Esophagus muscularis mucosa (tissue), 4 donors: ENCODE data around the gene GCDH. TPM values are rescaled to one million over a fixed set of nuclear protein-coding genes. Genes with fewer than 3 reads are reported as not detected.

Experiments
- DNase-seq: peaks from one replicate; pipeline ENCODE4 v3.0.0-alpha.2; 2017; ENCODE audit errors: extremely low spot score
- H3K27ac ChIP-seq, 4 donors: fragments of 200-600 bp; sonication (generic); replicated peaks in 1 of 4; 1 replicate in 3 of 4; 2 replicates in 1 of 4; pipeline ENCODE4 v1.5.1; 2016 to 2019; ENCODE audit warnings: mild to moderate bottlenecking in 1 of 4
- H3K27me3 ChIP-seq, 4 donors: fragments of 200-600 bp; sonication (generic); one replicate each; pipeline versions ENCODE4 v1.5.1 to v1.6.0; 2016 to 2019
- H3K36me3 ChIP-seq, 4 donors: fragments of 200-600 bp; sonication (generic); one replicate each; pipeline ENCODE4 v1.5.1; 2016 to 2019
- H3K4me1 ChIP-seq, 4 donors: fragments of 200-600 bp; sonication (generic); one replicate each; pipeline ENCODE4 v1.5.1; 2016 to 2019
- H3K4me3 ChIP-seq, 4 donors: fragments of 200-600 bp; sonication (generic); 1 replicate in 2 of 4; 2 replicates in 2 of 4; pipeline ENCODE4 v1.5.1; 2016 to 2019; ENCODE audit warnings: mild to moderate bottlenecking in 4 of 4, moderate library complexity in 1 of 4
- H3K9me3 ChIP-seq, 4 donors: fragments of 200-600 bp; sonication (generic); 1 replicate in 3 of 4; 2 replicates in 1 of 4; pipeline ENCODE4 v1.5.1; 2016 to 2019
- EP300 ChIP-seq: sonication (generic); formaldehyde crosslinking; IDR thresholded peaks from one replicate; pipeline ENCODE4 v1.6.1; 2017; ENCODE audit warnings: antibody characterized with exemption
- POLR2A ChIP-seq: fragments of 450-650 bp; IDR thresholded peaks from one replicate; pipeline ENCODE4 v1.6.1; 2017; ENCODE audit warnings: antibody characterized with exemption, moderate library complexity, mild to moderate bottlenecking, low read depth
- POLR2AphosphoS5 ChIP-seq, 2 donors: sonication (generic); formaldehyde crosslinking; IDR thresholded peaks; one replicate each; pipeline ENCODE4 v1.6.1; 2017; ENCODE audit warnings: antibody characterized with exemption in 2 of 2
- WGBS: methylation state at CpG from one replicate; pipeline ENCODE4 v1.1.5; 2018; 5-methylcytosine and 5-hydroxymethylcytosine counted together
- intact Hi-C: fragments of 100-400 bp; cut with DNase I; formaldehyde crosslinking; loops from one replicate; pipeline ENCODE4 v1.15.1; 2023
- total RNA-seq, 4 donors: library from RNA; depleted of rRNA; stranded (reverse); fragments of >200 nt; gene quantifications; one replicate each; pipeline versions ENCODE4 v1.1.0 to v1.2.1, GENCODE V29; 2016
- TF ChIP-seq, protein P1 (sequence below), 3 experiments: fragments of 200-600 bp in 2 of 3; fragments of 450-650 bp in 1 of 3; sonication (generic) in 2 of 3; IDR thresholded peaks; one replicate each; pipeline ENCODE4 v1.5.1; 2017 to 2019; ENCODE audit warnings: antibody characterized with exemption in 3 of 3, mild to moderate bottlenecking in 2 of 3, moderate library complexity in 1 of 3

Gene GCDH
- total RNA-seq, 4 donors from 2014 or later = 36.1 to 63.6 (median 52.9) TPM

DNA sequence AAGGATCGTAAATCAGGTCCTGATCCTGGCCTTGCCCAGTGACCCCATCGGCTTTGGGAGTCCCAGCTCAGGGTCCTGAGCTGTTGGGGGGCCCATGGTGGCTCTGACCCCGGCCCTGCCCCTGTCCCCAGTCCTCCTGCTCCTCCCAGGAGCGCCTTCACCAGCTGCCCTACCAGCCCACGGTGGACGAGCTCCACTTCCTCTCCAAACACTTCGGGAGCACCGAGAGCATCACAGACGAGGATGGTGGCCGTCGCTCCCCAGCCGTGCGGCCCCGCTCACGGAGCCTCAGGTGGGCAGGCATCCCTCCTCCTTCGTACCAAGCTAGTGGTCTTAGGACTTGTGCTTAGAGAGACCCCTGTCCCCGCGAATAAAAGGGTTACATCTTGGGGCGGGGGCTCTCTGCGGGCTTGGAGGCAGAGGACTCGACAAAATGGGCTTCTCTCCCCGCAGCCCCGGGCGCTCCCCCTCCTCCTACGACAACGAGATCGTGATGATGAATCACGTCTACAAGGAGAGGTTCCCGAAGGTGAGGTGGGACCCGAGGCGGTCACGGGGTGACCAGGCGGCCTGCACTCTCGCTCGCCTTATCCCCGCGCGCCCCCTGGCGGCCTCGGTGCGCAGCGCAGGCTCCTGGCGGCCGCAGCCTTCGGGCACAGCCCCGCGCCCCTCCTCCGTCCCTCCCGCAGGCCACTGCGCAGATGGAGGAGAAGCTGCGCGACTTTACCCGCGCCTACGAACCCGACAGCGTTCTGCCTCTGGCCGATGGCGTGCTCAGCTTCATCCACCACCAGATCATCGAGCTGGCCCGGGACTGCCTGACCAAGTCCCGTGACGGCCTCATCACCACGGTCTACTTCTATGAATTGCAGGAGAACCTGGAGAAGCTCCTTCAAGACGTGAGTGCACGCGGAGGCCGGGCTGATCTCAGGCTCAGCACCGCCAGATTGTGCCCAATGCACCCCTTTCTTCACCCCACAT lies 43.5 kb upstream of the GCDH start:
- no peaks in the 10 kb centered on the region for H3K36me3 ChIP-seq
- peaks cover 0 to 47% (median 9%) of the 10 kb centered on the region in 4 donors for H3K27me3 ChIP-seq
- no peaks in the 10 kb centered on the region for H3K9me3 ChIP-seq
- 10% methylated on average over 54 of the region's 69 CpGs for WGBS
- peaks cover 8 to 12% (median 11%) of the 10 kb centered on the region in 4 donors for H3K4me1 ChIP-seq
- TF ChIP-seq POLR2AphosphoS5 (IDR thresholded peaks at IDR 0.05) (peak in 1 of 2 donors; percentile 81), POLR2A (no peak), EP300 (no peak)
- TF ChIP-seq, protein P1, sequence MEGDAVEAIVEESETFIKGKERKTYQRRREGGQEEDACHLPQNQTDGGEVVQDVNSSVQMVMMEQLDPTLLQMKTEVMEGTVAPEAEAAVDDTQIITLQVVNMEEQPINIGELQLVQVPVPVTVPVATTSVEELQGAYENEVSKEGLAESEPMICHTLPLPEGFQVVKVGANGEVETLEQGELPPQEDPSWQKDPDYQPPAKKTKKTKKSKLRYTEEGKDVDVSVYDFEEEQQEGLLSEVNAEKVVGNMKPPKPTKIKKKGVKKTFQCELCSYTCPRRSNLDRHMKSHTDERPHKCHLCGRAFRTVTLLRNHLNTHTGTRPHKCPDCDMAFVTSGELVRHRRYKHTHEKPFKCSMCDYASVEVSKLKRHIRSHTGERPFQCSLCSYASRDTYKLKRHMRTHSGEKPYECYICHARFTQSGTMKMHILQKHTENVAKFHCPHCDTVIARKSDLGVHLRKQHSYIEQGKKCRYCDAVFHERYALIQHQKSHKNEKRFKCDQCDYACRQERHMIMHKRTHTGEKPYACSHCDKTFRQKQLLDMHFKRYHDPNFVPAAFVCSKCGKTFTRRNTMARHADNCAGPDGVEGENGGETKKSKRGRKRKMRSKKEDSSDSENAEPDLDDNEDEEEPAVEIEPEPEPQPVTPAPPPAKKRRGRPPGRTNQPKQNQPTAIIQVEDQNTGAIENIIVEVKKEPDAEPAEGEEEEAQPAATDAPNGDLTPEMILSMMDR (IDR thresholded peaks at IDR 0.05) = peak in 2 of 3 experiments; percentile 99
- intact Hi-C loops = loop anchor here (2.0 to 10.0 kb wide), 2 partner anchors 81 to 163 kb away; partner anchors contain the start of genes DHPS and GNG14
- peak overlapping the region; percentile 19 to 46 (median 30) for H3K4me3 ChIP-seq
- H3K27ac ChIP-seq = no peak overlapping the region
- peak; percentile 95 for DNase-seq

GRCh38 chr19:12856653-12857052 lies 34.3 kb upstream of the GCDH start:
- Histone ChIP-seq H3K4me1 (no peaks in the 10 kb centered on the region), H3K36me3 (no peaks in the 10 kb centered on the region), H3K9me3 (peaks cover 0 to 8% (median 3%) of the 10 kb centered on the region in 4 donors), H3K27ac (no peak overlapping the region), H3K4me3 (no peak overlapping the region), H3K27me3 (no peaks in the 10 kb centered on the region)
- WGBS = 76% methylated on average over 1 of the region's 1 CpG
- DNase-seq = no peak
- TF ChIP-seq POLR2A = no peak
- no peak for TF ChIP-seq POLR2AphosphoS5 (IDR thresholded peaks at IDR 0.05)
- TF ChIP-seq, protein P1 (IDR thresholded peaks at IDR 0.05) = no peak
- intact Hi-C loops = no loop called here

- DNase-seq = no peak
- no peak overlapping the region for H3K4me3 ChIP-seq
- H3K27me3 ChIP-seq = no peaks in the 10 kb centered on the region
- no peak overlapping the region for H3K27ac ChIP-seq
- H3K9me3 ChIP-seq = peaks cover 0 to 8% (median 3%) of the 10 kb centered on the region in 4 donors
- H3K4me1 ChIP-seq = no peaks in the 10 kb centered on the region
- intact Hi-C loops = no loop called here
- no peaks in the 10 kb centered on the region for H3K36me3 ChIP-seq
- WGBS = 95% methylated on average over 35 of the region's 35 CpGs
- TF ChIP-seq POLR2AphosphoS5 (IDR thresholded peaks at IDR 0.05) = no peak
Observed at GRCh38 chr19:12858041-12858928, 32.7 kb upstream of the GCDH start.

DNA sequence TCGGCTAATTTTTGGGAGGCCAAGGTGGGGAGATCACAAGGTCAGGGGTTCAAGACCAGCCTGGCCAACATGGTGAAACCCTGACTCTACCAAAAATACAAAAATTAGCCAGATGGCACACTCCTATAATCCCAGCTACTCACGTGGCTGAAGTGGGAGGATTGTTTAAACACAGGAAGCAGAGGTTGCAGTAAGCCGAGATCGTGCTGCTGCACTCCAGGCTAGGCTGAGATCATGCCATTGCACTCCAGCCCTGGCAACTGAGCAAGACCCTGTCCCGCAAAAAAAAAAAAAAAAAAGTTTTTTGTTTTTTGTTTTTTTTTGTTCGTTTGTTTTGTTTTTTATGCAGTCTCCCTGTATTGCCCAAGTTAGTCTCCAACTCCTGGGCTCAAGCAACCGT lies 31.4 kb upstream of the GCDH start:
- no peak for DNase-seq

More for the DNA sequence above, 31.4 kb upstream of the GCDH start:
- WGBS = 65% methylated on average over 7 of the region's 7 CpGs
- Histone ChIP-seq H3K27me3 (no peaks in the 10 kb centered on the region), H3K36me3 (no peaks in the 10 kb centered on the region), H3K4me1 (no peaks in the 10 kb centered on the region), H3K9me3 (peaks cover 0 to 8% (median 3%) of the 10 kb centered on the region in 4 donors), H3K4me3 (no peak overlapping the region), H3K27ac (no peak overlapping the region)
- intact Hi-C loops = no loop called here
- TF ChIP-seq EP300 (no peak), POLR2A (no peak), POLR2AphosphoS5 (IDR thresholded peaks at IDR 0.05) (no peak)
- TF ChIP-seq, protein P1 (IDR thresholded peaks at IDR 0.05) = no peak
